Fibroblast of lung (primary cell): Measurements from ENCODE around the gene MYBBP1A. TPM values are rescaled to one million over a fixed set of nuclear protein-coding genes. Genes with fewer than 3 reads are reported as not detected.

Experiments
- DNase-seq, 2 donors: peaks; one replicate each; pipeline versions ENCODE4 v3.0.0 to v3.0.0-alpha.2; 2010; ENCODE audit warnings: low read depth in 2 of 2
- H2AFZ ChIP-seq: 2 replicates; pipeline ENCODE4 v1.5.1; 2012; ENCODE audit warnings: low read length, control low read depth, inconsistent platforms
- H3K27ac ChIP-seq: 2 replicates; pipeline ENCODE4 v1.5.1; 2011; ENCODE audit warnings: low read length, control low read depth; ENCODE audit not compliant: insufficient read depth
- H3K27me3 ChIP-seq: 2 replicates; pipeline ENCODE4 v1.5.1; 2011; ENCODE audit warnings: mild to moderate bottlenecking, low read length; ENCODE audit not compliant: control insufficient read depth, insufficient read depth
- H3K36me3 ChIP-seq: 2 replicates; pipeline ENCODE4 v1.5.1; 2011; ENCODE audit warnings: low read length; ENCODE audit not compliant: control insufficient read depth, insufficient read depth
- H3K4me1 ChIP-seq: 2 replicates; pipeline ENCODE4 v1.5.1; 2011; ENCODE audit warnings: low read length; ENCODE audit not compliant: control insufficient read depth, insufficient read depth; ENCODE audit errors: extremely low read depth
- H3K4me2 ChIP-seq: 2 replicates; pipeline ENCODE4 v1.5.1; 2011; ENCODE audit warnings: low read length, control low read depth; ENCODE audit not compliant: insufficient read depth; ENCODE audit errors: extremely low read depth
- H3K4me3 ChIP-seq, 4 experiments: fragments of 200-600 bp in 1 of 4; sonication (generic) in 1 of 4; replicated peaks in 1 of 4; 2 replicates each; pipeline ENCODE4 v1.5.1; 2011 to 2016; ENCODE audit warnings: low read length in 4 of 4, low read depth in 3 of 4, mild to moderate bottlenecking in 3 of 4, control low read depth in 2 of 4, inconsistent platforms in 1 of 4, mixed read lengths in 1 of 4; ENCODE audit not compliant: insufficient read depth in 1 of 4; ENCODE audit errors: control extremely low read depth in 1 of 4
- H3K79me2 ChIP-seq: 2 replicates; pipeline ENCODE4 v1.5.1; 2012; ENCODE audit warnings: mild to moderate bottlenecking, low read length, inconsistent platforms; ENCODE audit not compliant: control insufficient read depth, insufficient read depth
- H3K9ac ChIP-seq: 2 replicates; pipeline ENCODE4 v1.5.1; 2011; ENCODE audit warnings: mild to moderate bottlenecking, low read length, control low read depth; ENCODE audit not compliant: insufficient read depth
- H3K9me3 ChIP-seq: 2 replicates; pipeline ENCODE4 v1.5.1; 2012; ENCODE audit warnings: low read depth, low read length; ENCODE audit not compliant: control insufficient read depth, insufficient read depth
- H4K20me1 ChIP-seq: 2 replicates; pipeline ENCODE4 v1.5.1; 2011; ENCODE audit warnings: low read length; ENCODE audit not compliant: control insufficient read depth, insufficient read depth; ENCODE audit errors: extremely low read depth
- EZH2 ChIP-seq: IDR thresholded peaks from 2 replicates; pipeline ENCODE4 v1.5.1; 2012; ENCODE audit warnings: low read length, control low read depth, mild to moderate bottlenecking; ENCODE audit errors: missing control alignments
- polyA plus RNA-seq, 2 donors: library from polyadenylated mRNA; depleted of rRNA in 1 of 2; stranded (reverse) in 1 of 2; unstranded in 1 of 2; fragments of >200 nt; gene quantifications; 2 replicates each; pipeline ENCODE4 v1.2.1, GENCODE V29; 2011 to 2012; ENCODE audit warnings: missing spikeins in 1 of 2
- total RNA-seq: library from RNA; depleted of rRNA; stranded (reverse); fragments of >200 nt; gene quantifications from 2 replicates; pipeline ENCODE4 v1.2.1, GENCODE V29; 2014
- TF ChIP-seq, protein P1 (sequence below), 2 donors: IDR thresholded peaks in 1 of 2; conservative IDR thresholded peaks in 1 of 2; 1 replicate in 1 of 2; 2 replicates in 1 of 2; pipeline ENCODE4 v1.5.1; 2011 to 2012; ENCODE audit warnings: low read length in 2 of 2, control low read depth in 1 of 2, inconsistent platforms in 1 of 2, low read depth in 1 of 2, mild to moderate bottlenecking in 1 of 2

MYBBP1A gene
- total and polyA plus RNA-seq, 2 donors (not counting 1 experiment from before 2014, with no cell fraction given), result 14.1 to 28.6 TPM

GRCh38 chr17:4529533-4530152 is 25.5 kb downstream of the MYBBP1A start:
- no peak for TF ChIP-seq EZH2
- TF ChIP-seq, protein P1, sequence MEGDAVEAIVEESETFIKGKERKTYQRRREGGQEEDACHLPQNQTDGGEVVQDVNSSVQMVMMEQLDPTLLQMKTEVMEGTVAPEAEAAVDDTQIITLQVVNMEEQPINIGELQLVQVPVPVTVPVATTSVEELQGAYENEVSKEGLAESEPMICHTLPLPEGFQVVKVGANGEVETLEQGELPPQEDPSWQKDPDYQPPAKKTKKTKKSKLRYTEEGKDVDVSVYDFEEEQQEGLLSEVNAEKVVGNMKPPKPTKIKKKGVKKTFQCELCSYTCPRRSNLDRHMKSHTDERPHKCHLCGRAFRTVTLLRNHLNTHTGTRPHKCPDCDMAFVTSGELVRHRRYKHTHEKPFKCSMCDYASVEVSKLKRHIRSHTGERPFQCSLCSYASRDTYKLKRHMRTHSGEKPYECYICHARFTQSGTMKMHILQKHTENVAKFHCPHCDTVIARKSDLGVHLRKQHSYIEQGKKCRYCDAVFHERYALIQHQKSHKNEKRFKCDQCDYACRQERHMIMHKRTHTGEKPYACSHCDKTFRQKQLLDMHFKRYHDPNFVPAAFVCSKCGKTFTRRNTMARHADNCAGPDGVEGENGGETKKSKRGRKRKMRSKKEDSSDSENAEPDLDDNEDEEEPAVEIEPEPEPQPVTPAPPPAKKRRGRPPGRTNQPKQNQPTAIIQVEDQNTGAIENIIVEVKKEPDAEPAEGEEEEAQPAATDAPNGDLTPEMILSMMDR (conservative IDR thresholded peaks at IDR 0.05 in 1 of 2, IDR thresholded peaks at IDR 0.05 in 1 of 2; ENCODE audit: low read depth in 1 of 2, low read length in 2 of 2), result no peak
- H2AFZ ChIP-seq, result no peak overlapping the region
- H3K4me3 ChIP-seq, result no peak overlapping the region
- no peaks in the 10 kb centered on the region for H3K4me1 ChIP-seq
- H3K36me3 ChIP-seq, result no peaks in the 10 kb centered on the region
- no peaks in the 10 kb centered on the region for H3K9me3 ChIP-seq
- H3K79me2 ChIP-seq, result no peaks in the 10 kb centered on the region
- peaks cover 6% of the 10 kb centered on the region for H3K27me3 ChIP-seq
- H3K9ac ChIP-seq, result no peak overlapping the region
- no peak overlapping the region for H3K4me2 ChIP-seq
- no peak for DNase-seq
- no peaks in the 10 kb centered on the region for H4K20me1 ChIP-seq
- no peak overlapping the region for H3K27ac ChIP-seq

DNA sequence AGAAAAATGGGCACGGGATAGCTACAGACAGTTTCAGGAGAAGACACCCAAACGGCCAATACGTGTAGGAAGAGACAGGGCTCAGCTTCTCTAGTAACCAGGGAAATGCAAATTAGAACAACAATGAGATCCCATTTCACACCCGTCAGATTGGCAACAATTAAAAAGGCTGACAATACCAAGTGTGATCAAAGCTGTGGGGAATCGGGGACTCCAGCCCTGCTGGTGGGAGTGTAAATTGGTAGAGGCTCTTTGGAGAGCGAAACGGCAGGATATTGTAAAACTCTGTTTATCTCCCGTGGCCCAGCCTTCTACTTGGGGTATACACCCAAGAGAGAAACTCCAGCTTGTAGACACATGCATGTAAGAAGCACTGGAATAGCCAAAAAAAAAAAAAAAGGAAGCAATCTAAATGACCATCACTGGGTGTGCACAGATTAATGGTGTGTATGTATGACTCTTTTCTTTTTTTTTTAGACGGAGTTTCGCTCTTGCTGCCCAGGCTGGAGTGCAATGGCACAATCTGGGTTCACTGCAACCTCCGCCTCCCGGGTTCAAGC is 27.5 kb downstream of the MYBBP1A start:
- no peak overlapping the region for H3K4me3 ChIP-seq
- H3K36me3 ChIP-seq, result no peaks in the 10 kb centered on the region
- H3K27me3 ChIP-seq, result peaks cover 6% of the 10 kb centered on the region
- no peak overlapping the region for H2AFZ ChIP-seq
- H4K20me1 ChIP-seq, result no peaks in the 10 kb centered on the region
- no peak for DNase-seq
- no peak overlapping the region for H3K27ac ChIP-seq
- no peaks in the 10 kb centered on the region for H3K9me3 ChIP-seq
- no peaks in the 10 kb centered on the region for H3K79me2 ChIP-seq
- no peaks in the 10 kb centered on the region for H3K4me1 ChIP-seq
- no peak overlapping the region for H3K9ac ChIP-seq
- TF ChIP-seq, protein P1 (conservative IDR thresholded peaks at IDR 0.05 in 1 of 2, IDR thresholded peaks at IDR 0.05 in 1 of 2; ENCODE audit: low read depth in 1 of 2, low read length in 2 of 2), result no peak
- TF ChIP-seq EZH2, result no peak
- H3K4me2 ChIP-seq, result no peak overlapping the region

GRCh38 chr17:4527134-4527533 is 28.1 kb downstream of the MYBBP1A start:
- DNase-seq, result no peak

More at GRCh38 chr17:4527134-4527533, 28.1 kb downstream of the MYBBP1A start:
- Histone ChIP-seq H3K4me1 (no peaks in the 10 kb centered on the region), H4K20me1 (no peaks in the 10 kb centered on the region), H3K4me2 (no peak overlapping the region), H3K9ac (no peak overlapping the region), H2AFZ (no peak overlapping the region), H3K4me3 (no peak overlapping the region), H3K9me3 (no peaks in the 10 kb centered on the region), H3K36me3 (no peaks in the 10 kb centered on the region), H3K27ac (no peak overlapping the region), H3K79me2 (no peaks in the 10 kb centered on the region), H3K27me3 (peaks cover 6% of the 10 kb centered on the region)
- TF ChIP-seq, protein P1 (conservative IDR thresholded peaks at IDR 0.05 in 1 of 2, IDR thresholded peaks at IDR 0.05 in 1 of 2; ENCODE audit: low read depth in 1 of 2, low read length in 2 of 2), result no peak
- TF ChIP-seq EZH2, result no peak
